Esophagus mucosa (tissue), 1 donor: ENCODE data around the gene MMAB. TPM values are rescaled to one million over a fixed set of nuclear protein-coding genes. Genes with fewer than 3 reads are reported as not detected.

Source experiments
- ATAC-seq: fragments of 200-7000 bp; cut with Tn5 transposase; one replicate; pipeline ENCODE4 v1.9.1; 2020
- total RNA-seq: library from RNA; stranded (reverse); gene quantifications from one replicate; pipeline ENCODE4 v1.2.4, GENCODE V29; 2023
- donor health status: DM: yes; HTN: yes; CAD: no.

The MMAB gene
- total RNA-seq, 1 donor from 2014 or later = 74.2 TPM

DNA sequence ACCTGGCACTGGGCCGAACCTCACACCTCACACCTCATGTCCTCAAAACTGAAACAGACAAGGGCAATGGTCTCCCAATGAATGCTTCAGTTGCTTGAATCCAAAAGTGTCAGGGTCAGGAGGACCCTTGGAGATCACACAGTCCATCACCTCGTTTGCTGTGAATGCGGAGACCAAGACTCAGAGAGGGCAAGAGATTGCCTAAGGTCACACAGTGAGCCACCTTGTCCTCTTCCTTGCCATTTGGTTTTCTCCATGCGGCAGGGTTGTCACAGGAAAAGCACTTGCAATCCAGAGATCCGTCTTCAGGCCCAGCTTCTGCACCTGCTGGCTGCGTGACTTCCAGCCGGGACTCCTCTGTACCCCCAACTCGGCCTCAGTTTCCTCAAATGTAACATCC, 28.3 kb upstream of the MMAB start:
- ATAC-seq = no peak

- no peak for ATAC-seq
These were observed 27.7 kb upstream of the MMAB start for GRCh38 chr12:109600995-109601394.

GRCh38 chr12:109600481-109600880, 27.2 kb upstream of the MMAB start:
- ATAC-seq = no peak

- no peak for ATAC-seq
These were observed 25.8 kb upstream of the MMAB start for GRCh38 chr12:109599087-109599486.

DNA sequence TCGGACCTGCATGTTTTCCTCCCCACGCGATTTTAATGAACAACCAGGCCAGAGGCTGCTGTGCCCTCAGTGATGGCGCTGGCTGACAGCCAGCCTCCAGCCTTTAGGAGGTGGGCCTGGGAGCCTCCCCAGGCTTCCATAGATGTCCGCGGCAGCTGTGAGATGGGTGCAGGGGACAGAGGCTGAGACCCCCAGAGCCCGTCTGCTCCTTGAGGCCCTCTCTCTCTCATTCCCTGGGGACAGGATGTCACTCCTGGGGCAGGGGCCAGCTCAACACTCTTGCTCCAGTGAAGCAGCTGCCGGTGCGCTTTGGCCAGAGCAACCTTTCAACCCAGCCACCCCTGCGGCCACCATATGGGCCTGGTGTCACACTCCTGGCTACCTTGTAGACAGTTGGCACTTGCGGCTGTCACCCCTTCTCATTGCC, 25.1 kb upstream of the MMAB start:
- no peak for ATAC-seq

DNA sequence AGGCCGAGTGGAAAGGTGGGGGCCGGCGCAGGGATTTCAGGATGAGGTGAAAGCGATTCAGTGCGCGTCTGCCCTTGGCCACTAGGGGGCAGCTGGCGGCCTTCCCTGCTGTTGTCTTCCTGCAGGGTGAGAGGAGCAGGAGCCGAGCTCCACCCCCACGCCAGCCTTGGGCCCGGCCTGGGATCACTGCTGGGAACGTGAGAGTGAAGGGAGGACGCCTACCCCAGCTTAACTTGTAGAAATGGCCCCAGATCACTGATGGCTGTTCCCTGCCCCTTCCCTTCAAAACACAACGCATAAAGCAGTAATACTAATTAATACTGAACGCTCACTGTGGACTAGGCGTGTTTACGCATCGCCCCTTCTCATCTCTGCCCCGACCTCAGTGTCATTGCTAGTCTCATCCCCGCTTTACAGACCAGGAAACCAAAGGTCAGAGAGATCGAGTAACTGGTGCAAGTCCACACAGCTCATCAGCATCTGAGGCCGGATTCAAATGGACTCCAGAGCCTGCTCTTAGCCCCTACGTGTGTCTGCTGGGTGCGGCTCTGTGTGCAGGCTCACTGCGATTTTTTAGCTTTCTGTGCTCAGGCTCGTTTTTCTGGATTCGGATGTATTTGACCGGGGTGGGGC, 24.6 kb upstream of the MMAB start:
- peak; percentile 87 for ATAC-seq

GRCh38 chr12:109597414-109597794, 24.1 kb upstream of the MMAB start:
- ATAC-seq = no peak

DNA sequence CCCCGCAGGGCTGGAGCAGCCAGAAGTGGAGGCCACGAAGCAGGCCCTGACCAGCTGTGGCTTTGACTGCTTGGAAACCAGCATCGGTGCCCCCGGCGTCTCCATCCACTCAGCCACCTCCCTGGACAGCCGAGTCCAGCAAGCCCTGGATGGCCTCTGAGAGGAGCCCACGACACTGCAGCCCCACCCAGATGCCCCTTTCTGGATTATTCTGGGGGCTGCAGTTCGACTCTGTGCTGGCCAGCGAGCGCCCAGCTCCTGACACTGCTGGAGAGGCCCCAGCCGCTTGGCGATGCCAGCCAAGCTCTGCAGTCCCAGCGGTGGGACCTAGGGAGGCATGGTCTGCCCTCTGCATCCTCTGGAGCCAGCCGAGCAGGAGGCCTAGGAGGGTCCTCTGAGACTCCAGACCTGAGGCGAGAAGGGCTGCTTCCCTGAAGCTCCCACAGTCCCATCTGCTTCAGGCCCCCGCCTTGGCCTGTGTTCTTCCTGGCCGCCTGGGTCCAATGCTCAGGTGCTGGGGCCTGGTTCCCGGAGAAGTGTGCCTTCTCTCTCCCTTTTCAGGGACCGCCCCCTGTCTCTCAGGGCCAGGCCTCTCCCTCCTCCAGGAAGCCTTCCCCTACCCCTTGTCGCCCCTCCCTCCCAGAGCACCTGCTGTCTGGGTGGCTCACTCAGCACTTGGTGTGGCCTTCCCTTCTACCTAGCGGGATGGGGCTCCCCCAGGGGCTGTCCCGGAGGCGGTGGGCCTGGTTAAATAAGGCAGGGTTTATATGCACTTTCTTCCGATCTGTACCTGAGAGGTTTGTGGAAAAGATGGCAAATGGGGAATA, 23.3 kb upstream of the MMAB start:
- no peak for ATAC-seq

GRCh38 chr12:109595321-109595902, 22.1 kb upstream of the MMAB start:
- ATAC-seq = no peak

DNA sequence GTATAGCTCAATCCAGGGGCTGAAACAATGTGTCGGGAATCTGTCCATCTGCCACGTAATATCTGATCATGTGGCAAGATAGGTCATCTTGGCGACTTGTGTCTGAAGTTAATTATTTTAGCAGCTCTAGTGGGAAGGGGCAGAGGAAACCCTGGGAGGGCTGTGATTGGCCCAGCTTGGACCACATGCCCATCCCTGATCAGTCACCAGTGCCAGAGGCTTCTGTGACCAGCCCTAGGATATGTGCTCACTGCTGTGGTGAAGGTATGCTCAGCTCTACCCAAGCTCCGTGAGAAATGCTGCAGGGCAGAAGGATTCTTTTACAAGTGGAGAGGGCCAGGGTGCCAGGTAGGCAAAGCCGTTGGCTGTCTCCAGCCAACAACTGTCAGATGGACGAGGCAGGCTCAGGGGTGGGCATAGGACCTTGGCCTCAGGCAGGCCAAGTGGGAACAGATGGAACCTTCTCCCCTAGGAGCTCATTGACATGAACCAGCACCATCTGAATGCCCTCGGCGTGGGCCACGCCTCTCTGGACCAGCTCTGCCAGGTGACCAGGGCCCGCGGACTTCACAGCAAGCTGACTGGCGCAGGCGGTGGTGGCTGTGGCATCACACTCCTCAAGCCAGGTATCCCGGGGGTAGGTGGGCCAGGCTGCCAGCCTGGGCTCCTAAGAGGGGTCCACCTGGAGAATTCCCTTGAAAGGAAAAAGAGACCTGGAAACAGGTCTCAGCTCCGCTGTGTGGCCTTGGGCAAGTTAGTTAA, 21.4 kb upstream of the MMAB start:
- no peak for ATAC-seq

- ATAC-seq = no peak
These were observed 19.6 kb upstream of the MMAB start for GRCh38 chr12:109592905-109593272.

DNA sequence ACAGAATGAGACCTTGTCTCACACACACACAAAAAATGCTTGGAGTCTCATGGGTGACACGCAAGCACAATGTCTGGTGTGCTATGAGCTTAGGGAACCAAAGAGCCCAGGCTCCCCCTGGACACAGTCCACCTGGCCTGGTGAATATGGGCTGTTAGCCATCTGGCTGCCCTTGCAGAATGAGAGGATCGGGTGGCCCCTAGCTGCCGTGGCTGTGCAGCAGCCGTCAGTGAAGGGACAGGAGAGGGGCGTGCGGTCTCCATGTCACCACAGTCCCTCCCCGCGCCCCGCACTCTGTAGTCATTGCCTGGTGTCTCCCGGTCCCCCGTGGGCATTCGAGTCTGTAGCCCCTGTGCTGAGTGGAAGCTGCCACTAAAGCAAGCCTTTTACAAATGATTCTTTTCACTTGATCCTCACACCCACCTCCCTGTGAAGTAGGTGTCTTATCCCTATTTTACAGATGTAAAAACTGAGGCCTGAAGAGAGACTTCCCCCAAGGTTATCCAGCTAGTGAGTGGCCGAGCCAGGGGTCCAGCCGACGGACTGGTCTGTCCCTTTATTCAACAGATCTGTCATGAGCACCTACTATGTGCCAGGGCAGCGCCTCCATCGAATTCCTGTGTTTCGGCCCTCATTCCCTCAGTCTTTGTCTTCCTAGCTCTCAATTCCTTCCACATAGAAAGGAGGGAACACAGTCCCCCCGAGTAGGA, 19.0 kb upstream of the MMAB start:
- ATAC-seq = no peak

DNA sequence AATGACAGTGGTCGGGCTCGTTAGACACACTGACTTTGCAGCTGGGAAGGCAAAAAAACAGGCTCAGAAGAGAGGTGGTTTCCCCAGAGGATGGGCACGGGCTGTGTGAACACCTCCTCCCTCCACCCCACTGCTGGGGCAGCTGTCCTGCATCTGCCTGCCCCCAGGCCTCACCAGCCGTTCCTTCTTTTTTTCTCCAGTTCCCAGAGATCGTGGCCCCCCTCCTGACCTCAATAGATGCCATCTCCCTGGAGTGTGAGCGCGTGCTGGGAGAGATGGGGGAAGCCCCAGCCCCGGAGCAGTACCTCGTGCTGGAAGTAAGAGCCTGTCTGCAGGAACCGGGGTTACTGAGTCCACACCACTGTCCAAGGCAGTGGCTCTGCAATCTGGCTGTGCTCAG, 17.7 kb upstream of the MMAB start:
- no peak for ATAC-seq

GRCh38 chr12:109590566-109590965, 17.3 kb upstream of the MMAB start:
- ATAC-seq = no peak

- ATAC-seq = no peak
These were observed 16.5 kb upstream of the MMAB start for GRCh38 chr12:109589691-109590245.

DNA sequence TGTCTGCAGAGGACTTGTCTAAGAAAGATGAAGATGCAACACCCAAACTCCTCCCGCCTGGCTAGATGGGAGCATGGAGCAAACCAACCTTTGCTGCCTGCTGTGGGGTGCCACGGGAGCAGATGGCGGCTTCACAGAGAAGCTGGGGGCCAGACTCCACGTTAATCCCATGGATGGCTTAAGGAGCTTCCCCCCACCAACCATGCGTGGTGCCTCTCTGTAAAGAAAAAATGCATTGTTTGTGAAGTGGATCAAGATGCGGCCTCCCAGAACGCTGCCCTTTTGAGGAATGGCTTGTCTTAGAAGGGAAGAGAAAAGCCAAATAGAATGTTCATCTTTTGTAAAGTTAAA, 15.9 kb upstream of the MMAB start:
- ATAC-seq = no peak

DNA sequence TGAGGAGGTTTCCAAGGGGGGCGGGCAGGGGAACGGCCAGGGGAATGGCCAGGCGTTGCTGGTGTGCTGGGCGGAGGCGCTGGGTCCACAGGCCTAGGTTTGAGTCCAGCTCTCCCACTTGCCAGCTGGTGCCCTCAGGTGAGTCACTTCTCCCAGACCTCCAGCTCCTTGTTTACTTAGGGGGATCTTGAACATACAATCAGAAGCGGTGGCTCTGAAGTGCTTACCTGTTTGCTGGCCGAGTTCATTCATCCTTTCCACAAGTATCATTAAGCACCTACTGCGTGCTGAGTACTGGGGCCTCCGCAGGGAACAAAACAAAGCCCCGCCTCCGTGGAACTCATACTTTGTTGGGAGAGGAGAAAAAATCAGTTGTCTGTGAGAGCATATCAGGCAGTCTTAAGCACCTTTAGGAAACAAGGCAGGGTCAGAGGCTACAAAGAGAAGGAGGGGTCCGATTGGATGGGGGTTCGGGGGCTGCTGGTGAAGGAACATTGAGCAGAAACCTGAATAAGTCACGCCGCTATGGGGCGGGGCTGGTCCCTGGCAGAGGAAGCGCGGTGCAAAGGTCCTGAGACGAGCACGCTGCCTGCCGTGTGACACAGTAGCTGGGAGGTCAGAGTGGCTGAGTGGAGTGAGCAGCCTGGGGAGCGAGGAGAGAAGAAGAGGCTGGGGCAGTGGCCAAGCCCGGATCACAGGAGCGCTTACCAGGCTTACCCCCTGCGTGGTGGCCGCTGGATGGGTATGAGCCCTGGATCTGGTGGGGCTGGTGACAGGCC, 15.3 kb upstream of the MMAB start:
- ATAC-seq = no peak

DNA sequence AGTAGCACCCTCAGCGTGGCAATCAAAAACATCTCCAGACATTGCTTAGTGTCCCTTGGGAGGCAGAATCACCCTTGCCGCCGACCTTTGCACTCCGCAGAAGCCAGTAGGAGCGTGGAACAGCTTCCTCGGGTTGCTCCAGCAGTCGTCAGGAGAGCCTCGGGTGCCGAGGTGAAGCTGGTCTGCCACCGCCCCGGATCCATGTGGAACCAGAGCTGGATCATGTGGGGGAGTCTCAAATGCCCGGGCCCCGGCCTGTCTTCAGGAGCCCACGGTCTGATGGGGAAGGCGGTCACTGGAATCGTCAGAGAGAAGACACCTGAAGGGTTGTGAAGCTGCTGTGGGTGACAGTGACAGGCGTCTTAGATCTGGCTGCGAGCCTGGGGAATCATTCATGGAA, 14.6 kb upstream of the MMAB start:
- no peak for ATAC-seq

DNA sequence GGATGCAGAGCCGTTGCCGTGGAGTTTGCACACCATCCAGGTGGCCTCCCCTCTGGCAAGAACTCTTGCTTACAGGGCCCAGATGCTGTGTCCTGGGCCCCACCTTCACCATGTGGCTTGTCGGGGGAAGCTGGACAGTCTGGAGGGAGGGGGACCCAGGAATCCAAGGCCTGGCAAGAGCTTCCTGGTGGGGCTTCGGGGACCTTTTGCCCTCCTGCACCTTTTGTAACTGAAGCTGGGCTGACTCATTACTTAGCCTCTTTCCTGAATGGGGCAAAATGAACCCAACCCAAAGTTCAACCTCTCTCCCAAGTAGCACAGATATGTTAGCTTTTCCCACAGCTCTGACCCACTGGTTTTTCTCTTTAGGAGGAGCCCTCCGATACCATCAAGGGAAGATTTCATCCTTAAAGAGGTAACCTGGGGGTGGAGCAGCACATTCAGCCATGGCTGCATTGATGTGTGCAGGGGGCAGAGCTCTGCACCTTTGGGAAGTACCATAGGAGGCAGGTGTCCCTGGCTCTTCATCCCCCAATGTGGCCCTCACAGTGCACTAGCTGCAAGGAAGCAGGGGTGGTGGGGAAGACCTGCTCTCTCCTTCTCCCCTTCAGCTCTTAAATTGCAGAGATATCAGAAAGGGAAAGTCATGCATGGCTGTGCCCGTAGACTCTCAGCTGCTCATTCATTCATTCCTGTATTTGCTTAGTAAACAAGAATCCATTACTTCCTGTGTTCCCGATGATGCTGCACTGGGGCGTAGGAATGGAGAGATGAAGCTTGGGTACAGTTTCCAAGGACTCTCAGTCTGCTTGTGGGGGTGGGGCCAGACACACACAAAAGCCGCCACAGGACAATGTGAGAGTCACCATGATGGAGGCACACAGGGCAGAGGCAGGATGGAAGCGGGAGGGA, 13.3 kb upstream of the MMAB start:
- no peak for ATAC-seq

DNA sequence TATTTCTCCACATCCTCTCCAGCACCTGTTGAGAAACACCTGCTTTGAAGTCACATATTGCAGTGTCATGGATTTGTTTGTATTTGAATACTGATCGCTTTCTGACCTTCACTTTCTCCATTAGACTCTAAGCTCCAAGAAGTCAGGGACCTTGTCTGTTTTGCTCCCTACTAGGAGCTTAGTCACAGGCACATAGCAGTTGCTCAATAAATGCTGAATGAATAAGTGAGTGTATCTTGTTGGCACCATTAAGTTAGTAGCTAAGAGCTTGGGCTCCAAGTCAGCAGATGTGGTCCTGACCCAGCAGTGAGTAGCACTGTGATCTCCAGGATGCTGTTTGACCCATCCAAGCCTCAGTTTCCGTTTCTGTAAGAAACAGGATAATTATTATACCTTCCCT, 10.4 kb upstream of the MMAB start:
- ATAC-seq = no peak

DNA sequence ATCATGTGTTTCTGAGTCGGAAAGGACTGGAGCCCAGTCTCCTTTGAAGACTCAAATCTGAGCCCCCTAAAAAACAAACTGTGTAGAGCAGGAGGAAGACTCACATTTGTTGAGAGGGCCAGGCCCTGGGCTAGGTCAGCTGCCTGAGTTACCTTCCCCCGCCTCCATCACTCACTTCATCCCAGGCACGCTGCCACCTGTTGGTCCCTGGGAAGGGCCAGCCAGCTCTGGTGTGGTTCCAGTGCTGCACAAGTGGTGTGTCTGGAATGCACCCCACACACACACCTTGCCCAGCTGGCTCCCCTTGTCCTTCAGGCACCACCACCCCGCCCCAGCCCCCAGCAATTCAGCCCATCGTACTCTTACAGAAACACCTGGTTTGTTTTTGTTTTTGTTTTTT, 9.3 kb upstream of the MMAB start:
- ATAC-seq = peak; percentile 81
